GM19240 (cell line): ENCODE results near the gene RANBP3L.

Experiments
- DNase-seq: peaks from one replicate; pipeline ENCODE4 v3.0.0; 2011; ENCODE audit warnings: low spot score; ENCODE audit not compliant: insufficient read length

Gene RANBP3L

GRCh38 chr5:36243653-36244052 is 58.0 kb downstream of the RANBP3L start:
- no peak for DNase-seq

- DNase-seq: no peak
Observed at GRCh38 chr5:36242534-36243485, 58.9 kb downstream of the RANBP3L start.

- peak; percentile 82 for DNase-seq
Observed at GRCh38 chr5:36241631-36242533, 59.8 kb downstream of the RANBP3L start, which contains the start of gene NADK2. Gene NADK2 (minus strand): TSS chr5:36241925. CDS start chr5:36241798, 127 bp downstream.

GRCh38 chr5:36240779-36241630 is 60.7 kb downstream of the RANBP3L start:
- DNase-seq: peak; percentile 15

GRCh38 chr5:36239370-36240293 is 62.1 kb downstream of the RANBP3L start:
- no peak for DNase-seq

GRCh38 chr5:36238502-36239295 is 63.0 kb downstream of the RANBP3L start:
- no peak for DNase-seq

- no peak for DNase-seq
Observed at GRCh38 chr5:36237751-36238150, 64.0 kb downstream of the RANBP3L start.

GRCh38 chr5:36236801-36237200 is 64.9 kb downstream of the RANBP3L start:
- no peak for DNase-seq

- no peak for DNase-seq
Observed at GRCh38 chr5:36232533-36232932, 69.2 kb downstream of the RANBP3L start.

- no peak for DNase-seq
Observed at GRCh38 chr5:36230151-36230790, 71.4 kb downstream of the RANBP3L start.

- DNase-seq: no peak
Observed at GRCh38 chr5:36228505-36228904, 73.2 kb downstream of the RANBP3L start.

GRCh38 chr5:36227046-36227445 is 74.7 kb downstream of the RANBP3L start:
- no peak for DNase-seq

GRCh38 chr5:36222620-36223019 is 79.1 kb downstream of the RANBP3L start:
- DNase-seq: no peak

GRCh38 chr5:36217988-36218387 is 83.7 kb downstream of the RANBP3L start:
- DNase-seq: no peak

- DNase-seq: no peak
Observed at GRCh38 chr5:36217567-36217966, 84.1 kb downstream of the RANBP3L start.

GRCh38 chr5:36215910-36216309 is 85.8 kb downstream of the RANBP3L start:
- no peak for DNase-seq

- no peak for DNase-seq
Observed at GRCh38 chr5:36214436-36214835, 87.3 kb downstream of the RANBP3L start.

- DNase-seq: no peak
Observed at GRCh38 chr5:36209664-36210063, 92.0 kb downstream of the RANBP3L start.

GRCh38 chr5:36208786-36209185 is 92.9 kb downstream of the RANBP3L start:
- DNase-seq: no peak
